H1 (cell line): ENCODE measurements around the gene SGSM1. TPM values are rescaled to one million over a fixed set of nuclear protein-coding genes. Genes with fewer than 3 reads are reported as not detected.

ENCODE experiments used
- CTCF ChIA-PET: fragments of 300-600 bp; sonication (Branson Sonifier 250); formaldehyde crosslinking; loops from one replicate; lab custom pipeline; 2021; ENCODE audit not compliant: partially characterized antibody; lab: Charles Lee
- POLR2A ChIA-PET: fragments of 300-600 bp; sonication (Branson Sonifier 250); formaldehyde crosslinking; loops from one replicate; lab custom pipeline; 2021; ENCODE audit warnings: inconsistent platforms; ENCODE audit not compliant: partially characterized antibody; lab: Charles Lee
- DNase-seq, 2 experiments: peaks; one replicate each; pipeline versions ENCODE4 v3.0.0 to v3.0.0-alpha.2; 2010 to 2022; ENCODE audit warnings: low spot score in 2 of 2, low read depth in 1 of 2, mixed read lengths in 1 of 2
- FAIRE-seq: peaks from 2 replicates; lab custom pipeline; 2011; peaks lifted over from hg19 to GRCh38; lab: Jason Lieb, UNC
- H2AFZ ChIP-seq: 2 replicates; pipeline ENCODE4 v1.8.1; 2012; ENCODE audit warnings: low read length, inconsistent platforms
- H2AK5ac ChIP-seq: 2 replicates; pipeline ENCODE4 v1.6.1; 2013; ENCODE audit warnings: low read depth, low read length
- H2BK120ac ChIP-seq: replicated peaks from 2 replicates; pipeline ENCODE3; 2013; ENCODE audit warnings: low read depth, low read length, inconsistent platforms
- H2BK12ac ChIP-seq: 2 replicates; pipeline ENCODE4 v1.6.1; 2013; ENCODE audit warnings: low read depth, low read length
- H2BK15ac ChIP-seq: 2 replicates; pipeline ENCODE4 v1.6.1; 2013; ENCODE audit warnings: low read length
- H2BK20ac ChIP-seq: 2 replicates; pipeline ENCODE4 v1.6.1; 2013; ENCODE audit warnings: low read length
- H2BK5ac ChIP-seq: 2 replicates; pipeline ENCODE4 v1.6.1; 2013; ENCODE audit warnings: low read depth, low read length
- H3K14ac ChIP-seq: 2 replicates; pipeline ENCODE4 v1.6.1; 2013; ENCODE audit warnings: inconsistent platforms; ENCODE audit not compliant: insufficient read length
- H3K18ac ChIP-seq: 2 replicates; pipeline ENCODE4 v1.6.1; 2013; ENCODE audit warnings: low read length; ENCODE audit errors: extremely low read depth
- H3K23ac ChIP-seq: 2 replicates; pipeline ENCODE4 v1.6.1; 2013; ENCODE audit warnings: inconsistent platforms; ENCODE audit not compliant: insufficient read length
- H3K23me2 ChIP-seq: 2 replicates; pipeline ENCODE4 v1.6.1; 2013; ENCODE audit warnings: low read depth, low read length
- H3K27ac ChIP-seq: 2 replicates; pipeline ENCODE4 v1.6.1; 2011; ENCODE audit warnings: low read depth, low read length, inconsistent platforms
- H3K27me3 ChIP-seq, 4 experiments: replicated peaks in 1 of 4; 1 replicate in 1 of 4; 2 replicates in 3 of 4; pipeline versions ENCODE4 v1.6.1 to v1.8.1; 2011 to 2013; ENCODE audit warnings: low read length in 3 of 4, mild to moderate bottlenecking in 3 of 4, inconsistent platforms in 2 of 4, mixed read lengths in 2 of 4, moderate library complexity in 1 of 4; ENCODE audit not compliant: control insufficient read depth in 3 of 4, insufficient read depth in 3 of 4; ENCODE audit errors: extremely low read depth in 1 of 4
- H3K36me3 ChIP-seq, 4 experiments: 2 replicates each; pipeline versions ENCODE4 v1.6.1 to v1.8.1; 2011 to 2013; ENCODE audit warnings: mild to moderate bottlenecking in 4 of 4, low read length in 3 of 4, moderate library complexity in 2 of 4, control low read depth in 1 of 4, inconsistent platforms in 1 of 4; ENCODE audit not compliant: insufficient read depth in 4 of 4, control insufficient read depth in 2 of 4
- H3K4ac ChIP-seq: replicated peaks from 2 replicates; pipeline ENCODE3; 2013; ENCODE audit warnings: low read length, low read depth, mixed read lengths, inconsistent platforms; ENCODE audit not compliant: insufficient read length
- H3K4me1 ChIP-seq, 4 experiments: replicated peaks in 1 of 4; 1 replicate in 1 of 4; 2 replicates in 3 of 4; pipeline versions ENCODE4 v1.6.1 to v1.8.1; 2011 to 2013; ENCODE audit warnings: low read length in 3 of 4, inconsistent platforms in 2 of 4, mixed read lengths in 1 of 4; ENCODE audit not compliant: insufficient read depth in 4 of 4, control insufficient read depth in 3 of 4
- H3K4me2 ChIP-seq, 2 experiments: 2 replicates each; pipeline versions ENCODE4 v1.6.1 to v1.8.1; 2011 to 2013; ENCODE audit warnings: low read depth in 2 of 2, low read length in 2 of 2, control low read depth in 1 of 2, inconsistent platforms in 1 of 2, mild to moderate bottlenecking in 1 of 2; ENCODE audit not compliant: insufficient read depth in 1 of 2
- H3K4me3 ChIP-seq, 4 experiments: fragments of 200-600, 300-600 bp in 1 of 4; sonication (generic), shearing (Covaris generic), sonication (Bioruptor Twin) in 1 of 4; 2 replicates each; pipeline versions ENCODE4 v1.5.1 to v1.8.1; 2011 to 2016; ENCODE audit warnings: low read length in 4 of 4, low read depth in 3 of 4, control low read depth in 2 of 4, inconsistent platforms in 2 of 4, mild to moderate bottlenecking in 2 of 4, mixed read lengths in 1 of 4, moderate library complexity in 1 of 4; ENCODE audit not compliant: insufficient read depth in 2 of 4; ENCODE audit errors: extremely low read depth in 1 of 4
- H3K56ac ChIP-seq: replicated peaks from 2 replicates; pipeline ENCODE3; 2013; ENCODE audit warnings: low read depth, mild to moderate bottlenecking, mixed read lengths, low read length, inconsistent platforms; ENCODE audit not compliant: insufficient read length
- H3K79me1 ChIP-seq: 2 replicates; pipeline ENCODE4 v1.6.1; 2013; ENCODE audit warnings: low read depth, low read length, control low read depth
- H3K79me2 ChIP-seq, 2 experiments: 2 replicates each; pipeline versions ENCODE4 v1.6.1 to v1.8.1; 2012 to 2013; ENCODE audit warnings: low read length in 2 of 2, mild to moderate bottlenecking in 2 of 2, inconsistent platforms in 1 of 2; ENCODE audit not compliant: insufficient read depth in 2 of 2, control insufficient read depth in 1 of 2
- H3K9ac ChIP-seq, 4 experiments: replicated peaks in 1 of 4; 1 replicate in 1 of 4; 2 replicates in 3 of 4; pipeline versions ENCODE4 v1.6.1 to v1.8.1; 2011 to 2013; ENCODE audit warnings: low read depth in 3 of 4, low read length in 3 of 4, control low read depth in 2 of 4, mild to moderate bottlenecking in 2 of 4, moderate library complexity in 2 of 4, inconsistent platforms in 1 of 4; ENCODE audit errors: extremely low read depth in 1 of 4
- H3K9me3 ChIP-seq, 2 experiments: 2 replicates each; pipeline versions ENCODE4 v1.6.1 to v1.8.1; 2012 to 2013; ENCODE audit warnings: mild to moderate bottlenecking in 2 of 2, moderate library complexity in 2 of 2, control low read depth in 1 of 2, inconsistent platforms in 1 of 2, low read depth in 1 of 2, low read length in 1 of 2, mixed read lengths in 1 of 2; ENCODE audit not compliant: insufficient read depth in 2 of 2
- H4K20me1 ChIP-seq, 2 experiments: replicated peaks in 1 of 2; 2 replicates each; pipeline versions ENCODE3 to v1.8.1; 2011 to 2013; ENCODE audit warnings: inconsistent platforms in 2 of 2, low read length in 2 of 2, mild to moderate bottlenecking in 1 of 2; ENCODE audit not compliant: insufficient read depth in 2 of 2, control insufficient read depth in 1 of 2
- H4K5ac ChIP-seq: 2 replicates; pipeline ENCODE4 v1.6.1; 2013; ENCODE audit warnings: low read length, low read depth, mixed read lengths, inconsistent platforms; ENCODE audit not compliant: insufficient read length
- H4K8ac ChIP-seq: 2 replicates; pipeline ENCODE4 v1.8.0; 2013; ENCODE audit warnings: mild to moderate bottlenecking, moderate library complexity, low read length, inconsistent platforms; ENCODE audit not compliant: insufficient read depth; ENCODE audit errors: extremely low read depth
- H4K91ac ChIP-seq: replicated peaks from 2 replicates; pipeline ENCODE3; 2013; ENCODE audit warnings: low read length, mixed read lengths, inconsistent platforms; ENCODE audit not compliant: insufficient read length
- CBX8 ChIP-seq: fragments of 300-800, 300-1000 bp; sonication (generic); IDR thresholded peaks from 2 replicates; pipeline ENCODE4 v1.7.1; 2016; ENCODE audit warnings: low read depth, low read length, borderline replicate concordance
- CTBP2 ChIP-seq: IDR thresholded peaks from 2 replicates; pipeline ENCODE4 v1.7.0; 2011; ENCODE audit warnings: borderline replicate concordance, mild to moderate bottlenecking, moderate library complexity, mixed read lengths, low read length; ENCODE audit not compliant: insufficient read depth, insufficient read length
- EGR1 ChIP-seq: IDR thresholded peaks from 2 replicates; pipeline ENCODE4 v1.6.1; 2011; ENCODE audit warnings: low read depth, low read length, borderline replicate concordance
- POU5F1 ChIP-seq: IDR thresholded peaks from 2 replicates; pipeline ENCODE4 v1.6.1; 2011; ENCODE audit warnings: low read depth, mild to moderate bottlenecking, low read length, moderate library complexity
- TAF7 ChIP-seq: optimal IDR thresholded peaks from 2 replicates; pipeline ENCODE3; 2011; ENCODE audit warnings: low read depth, mild to moderate bottlenecking, inconsistent platforms, low read length, moderate library complexity, borderline replicate concordance
- whole genome bisulfite sequencing, 2 experiments: shearing (Covaris generic) in 1 of 2; methylation state at CpG; one replicate each; pipeline versions ENCODE4 v1.1.6 to v1.1.7; 2013 to 2015; ENCODE audit warnings: low lambda C conversion rate in 2 of 2, mixed read lengths in 2 of 2, inconsistent platforms in 1 of 2, low coverage in 1 of 2, missing lambda C conversion rate in 1 of 2; ENCODE audit not compliant: insufficient replicate concordance in 2 of 2, insufficient coverage in 1 of 2, insufficient read length in 1 of 2; ENCODE audit errors: extremely low coverage in 1 of 2, missing lambda C conversion rate in 1 of 2; 5-methylcytosine and 5-hydroxymethylcytosine counted together
- polyA plus RNA-seq, 7 experiments: library from polyadenylated mRNA; depleted of rRNA in 3 of 7; stranded (reverse) in 5 of 7; unstranded in 2 of 7; fragments of >200 nt in 5 of 7; fragments of 200-250 nt in 2 of 7; gene quantifications; 1 replicate in 5 of 7; 2 replicates in 1 of 7; 4 replicates in 1 of 7; pipeline versions ENCODE4 v1.2.1 to v1.2.3, GENCODE V29; 2011 to 2013; ENCODE audit warnings: missing spikeins in 2 of 7, mixed read lengths in 2 of 7
- total RNA-seq: library from RNA; stranded (reverse); fragmentation: NEBNext Ultra II Directional; extraction: Animal tissue kit (Norgen Biotek cat#: 25700); gene quantifications from 2 replicates; pipeline ENCODE4 v1.2.1, GENCODE V29; 2021

Gene SGSM1
- total and polyA plus RNA-seq, 2 of the 8 experiments (the other 6 are each of a cell fraction or from before 2014, with no cell fraction given): 2.8 to 5.2 TPM

GRCh38 chr22:24973872-24974271 is 167.9 kb downstream of the SGSM1 start:
- Histone ChIP-seq H4K5ac (no peak overlapping the region), H3K23ac (no peak overlapping the region), H2AFZ (no peak overlapping the region), H2BK15ac (0 out of 2 replicates have a peak overlapping the region, but pooled peaks have one; percentile 8), H3K14ac (no peak overlapping the region), H3K4me1 (peaks cover 13 to 28% (median 20%) of the 10 kb centered on the region in 4 experiments), H3K27me3 (no peaks in the 10 kb centered on the region), H4K8ac (no peak overlapping the region), H3K36me3 (no peaks in the 10 kb centered on the region), H2BK20ac (no peak overlapping the region), H3K4me3 (no peak overlapping the region), H3K18ac (no peak overlapping the region), H3K4me2 (no peak overlapping the region), H3K56ac (no peak overlapping the region), H2AK5ac (0 out of 2 replicates have a peak overlapping the region, but pooled peaks have one; percentile 71), H3K4ac (no peak overlapping the region), H4K91ac (no peak overlapping the region), H3K27ac (no peak overlapping the region), H2BK12ac (peak overlapping the region; percentile 84; the same call in 1 of the 2 replicates), H4K20me1 (peaks cover 0 to 2% of the 10 kb centered on the region in 2 experiments), H3K79me2 (peaks cover 0 to 14% of the 10 kb centered on the region in 2 experiments; a peak in 2 of 4 replicates), H3K9me3 (no peaks in the 10 kb centered on the region), H2BK120ac (no peak overlapping the region), H3K79me1 (peaks cover 7% of the 10 kb centered on the region; the same call in 1 of the 2 replicates), H3K23me2 (no peaks in the 10 kb centered on the region), H3K9ac (no peak overlapping the region), H2BK5ac (no peak overlapping the region)
- ChIA-PET POLR2A (interaction anchor here (1.0 to 1.3 kb wide), 3 partner anchors 9 to 26 kb away, joined by 3 to 4 read pairs (median 3); no protein-coding TSS in a partner anchor), CTCF (interaction anchor here (0.6 to 1.8 kb wide), 7 partner anchors 10 to 390 kb away, joined by 3 to 5 read pairs (median 3); no protein-coding TSS in a partner anchor)
- WGBS, 2 experiments: 80% methylated on average over 6 of the region's 6 CpGs; no CpG with 5 or more reads in 1 of the 2 experiments
- TF ChIP-seq POU5F1 (no peak), EGR1 (no peak), CTBP2 (no peak), TAF7 (no peak), CBX8 (no peak)
- FAIRE-seq (no peak), DNase-seq (no peak)
